SU-DHL-6 (cell line): Measurements from ENCODE around the gene CUEDC1.

ENCODE experiments used
- H2AFZ ChIP-seq: fragments of 200-600 bp; sonication (generic); 2 replicates; pipeline ENCODE4 v1.6.1; 2014; ENCODE audit warnings: low read depth, mild to moderate bottlenecking, moderate library complexity, mixed read lengths, antibody characterized with exemption, low read length; ENCODE audit not compliant: severe bottlenecking
- H3F3A ChIP-seq: fragments of 200-600 bp; shearing (Covaris generic); 2 replicates; pipeline ENCODE4 v1.6.0; 2016; ENCODE audit warnings: antibody characterized with exemption, mild to moderate bottlenecking; ENCODE audit not compliant: insufficient read depth
- H3K27ac ChIP-seq: fragments of 200-600 bp; sonication (generic); 2 replicates; pipeline ENCODE4 v1.5.1; 2016; ENCODE audit warnings: low read depth, mild to moderate bottlenecking, low read length, moderate library complexity, mixed read lengths
- H3K27me3 ChIP-seq: fragments of 200-600 bp; sonication (generic), shearing (Covaris generic); 2 replicates; pipeline ENCODE4 v1.6.0; 2014; ENCODE audit warnings: mild to moderate bottlenecking, low read length
- H3K36me3 ChIP-seq: fragments of 200-600 bp; sonication (generic); 2 replicates; pipeline ENCODE4 v1.6.1; 2014; ENCODE audit warnings: mild to moderate bottlenecking, low read length, mixed read lengths
- H3K4me2 ChIP-seq: fragments of 300-600, 200-600 bp; shearing (Covaris generic), sonication (generic); 2 replicates; pipeline ENCODE4 v1.6.0; 2014; ENCODE audit warnings: low read length, low read depth, mild to moderate bottlenecking; ENCODE audit not compliant: poor library complexity, severe bottlenecking
- H3K4me3 ChIP-seq: fragments of 200-600 bp; sonication (generic); 2 replicates; pipeline ENCODE4 v1.5.1; 2014; ENCODE audit warnings: antibody characterized with exemption, low read length, mild to moderate bottlenecking, mixed read lengths; ENCODE audit not compliant: insufficient read depth, poor library complexity, severe bottlenecking
- H3K79me2 ChIP-seq: fragments of 200-600 bp; sonication (generic); 2 replicates; pipeline ENCODE4 v1.6.1; 2014; ENCODE audit warnings: mild to moderate bottlenecking, low read length, moderate library complexity; ENCODE audit not compliant: insufficient read depth
- H3K9ac ChIP-seq: fragments of 200-600 bp; sonication (generic); 2 replicates; pipeline ENCODE4 v1.7.0; 2014; ENCODE audit warnings: mild to moderate bottlenecking, low read length
- H3K9me2 ChIP-seq: fragments of 200-600 bp; sonication (generic); replicated peaks from 2 replicates; pipeline ENCODE4 v1.6.1; 2014; ENCODE audit warnings: low read length; ENCODE audit not compliant: insufficient read depth
- H3K9me3 ChIP-seq: fragments of 200-600 bp; sonication (generic); 2 replicates; pipeline ENCODE4 v1.6.1; 2014; ENCODE audit warnings: low read length, mixed read lengths; ENCODE audit not compliant: insufficient read depth
- H4K20me1 ChIP-seq: fragments of 200-600 bp; sonication (generic); 2 replicates; pipeline ENCODE4 v1.6.1; 2014; ENCODE audit warnings: low read depth, mild to moderate bottlenecking, antibody characterized with exemption, low read length, moderate library complexity, mixed read lengths
- CTCF ChIP-seq: fragments of 200-600 bp; sonication (generic); IDR thresholded peaks from one replicate; pipeline ENCODE4 v1.5.1; 2017; ENCODE audit warnings: antibody characterized with exemption, mild to moderate bottlenecking, low read length, moderate library complexity; ENCODE audit not compliant: insufficient read depth, poor library complexity, severe bottlenecking
- EZH2phosphoT487 ChIP-seq: fragments of 200-600 bp; sonication (generic), shearing (Covaris generic); conservative IDR thresholded peaks from 2 replicates; pipeline ENCODE4 v1.6.1; 2018; ENCODE audit warnings: mild to moderate bottlenecking, antibody characterized with exemption, low read length, moderate library complexity, mixed read lengths

Gene CUEDC1

DNA sequence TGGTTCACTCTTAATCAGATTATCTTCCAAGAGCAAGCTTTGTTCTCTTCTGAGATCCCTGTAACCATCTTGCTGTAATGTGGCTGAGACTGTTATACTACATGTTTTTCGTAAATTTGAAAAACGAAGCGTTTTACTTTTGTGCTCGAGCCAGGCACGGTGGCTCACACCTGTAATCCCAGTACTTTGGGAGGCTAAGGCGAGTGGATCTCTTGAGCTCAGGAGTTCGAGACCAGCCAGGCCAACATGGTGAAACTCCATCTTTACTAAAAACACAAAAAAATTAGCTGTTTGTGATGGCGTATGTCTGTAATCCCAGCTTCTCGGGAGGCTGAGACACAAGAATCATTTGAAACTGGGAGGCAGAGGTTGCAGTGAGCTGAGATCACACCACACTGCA, 7.8 kb downstream of the CUEDC1 start:
- TF ChIP-seq EZH2phosphoT487 (no peak), CTCF (no peak)
- Histone ChIP-seq H3F3A (no peaks in the 10 kb centered on the region), H3K27ac (no peak overlapping the region), H3K9me2 (no peaks in the 10 kb centered on the region), H3K36me3 (no peaks in the 10 kb centered on the region), H3K9ac (no peak overlapping the region), H2AFZ (no peak overlapping the region), H4K20me1 (no peaks in the 10 kb centered on the region), H3K9me3 (no peaks in the 10 kb centered on the region), H3K27me3 (no peaks in the 10 kb centered on the region), H3K4me3 (no peak overlapping the region), H3K4me2 (peak overlapping the region; percentile 21), H3K79me2 (no peaks in the 10 kb centered on the region)

- H3K9me2 ChIP-seq = no peaks in the 10 kb centered on the region
- no peaks in the 10 kb centered on the region for H3K79me2 ChIP-seq
- H3K4me3 ChIP-seq = no peak overlapping the region
- H4K20me1 ChIP-seq = no peaks in the 10 kb centered on the region
- H3K36me3 ChIP-seq = no peaks in the 10 kb centered on the region
- no peaks in the 10 kb centered on the region for H3K27me3 ChIP-seq
- no peak overlapping the region for H3K9ac ChIP-seq
- H3F3A ChIP-seq = no peaks in the 10 kb centered on the region
- no peak overlapping the region for H2AFZ ChIP-seq
- TF ChIP-seq EZH2phosphoT487 (no peak), CTCF (no peak)
- H3K4me2 ChIP-seq = peak overlapping the region; percentile 21
- H3K27ac ChIP-seq = no peak overlapping the region
- no peaks in the 10 kb centered on the region for H3K9me3 ChIP-seq
These were observed 8.3 kb downstream of the CUEDC1 start for GRCh38 chr17:57946798-57947358.

- no peak overlapping the region for H3K9ac ChIP-seq
- H3K36me3 ChIP-seq = no peaks in the 10 kb centered on the region
- no peaks in the 10 kb centered on the region for H3F3A ChIP-seq
- H3K79me2 ChIP-seq = no peaks in the 10 kb centered on the region
- no peak for TF ChIP-seq EZH2phosphoT487
- TF ChIP-seq CTCF = no peak
- no peak overlapping the region for H3K27ac ChIP-seq
- no peaks in the 10 kb centered on the region for H4K20me1 ChIP-seq
- H3K4me3 ChIP-seq = no peak overlapping the region
- no peaks in the 10 kb centered on the region for H3K9me3 ChIP-seq
- H2AFZ ChIP-seq = no peak overlapping the region
- no peaks in the 10 kb centered on the region for H3K27me3 ChIP-seq
- H3K4me2 ChIP-seq = no peak overlapping the region
- H3K9me2 ChIP-seq = no peaks in the 10 kb centered on the region
These were observed 9.0 kb downstream of the CUEDC1 start for GRCh38 chr17:57945996-57946797.
